ENCODE measurements around the gene SRGN. TPM values are rescaled to one million over a fixed set of nuclear protein-coding genes. Genes with fewer than 3 reads are reported as not detected.

The SRGN gene
- total and polyA plus RNA-seq, 2 donors (not counting 1 experiment from before 2014, with no cell fraction given): 83.9 to 363 TPM

DNA sequence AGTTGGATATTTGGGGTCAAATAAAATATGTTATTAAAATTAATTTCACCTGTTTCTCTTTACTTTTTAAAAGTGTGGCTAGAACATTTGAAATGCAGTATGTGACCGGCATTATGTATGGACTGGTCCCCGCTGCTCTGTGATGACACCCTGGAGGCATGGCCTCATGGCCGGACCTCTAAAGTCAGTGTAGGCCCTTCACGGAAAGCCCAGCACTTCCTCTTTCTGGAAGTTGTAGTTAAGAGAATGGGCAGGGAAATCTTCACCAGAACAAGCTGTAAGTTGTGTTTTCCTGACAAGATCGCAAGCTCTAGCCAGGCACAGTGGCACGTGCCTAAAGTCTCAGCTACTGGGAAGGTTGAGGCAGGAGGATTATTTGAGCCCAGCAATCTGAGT, 38.3 kb upstream of the SRGN start:
- Histone ChIP-seq H3K27me3 (ENCODE audit: control insufficient read depth, insufficient read depth, low read length) (no peaks in the 10 kb centered on the region), H3K4me3 (replicated peaks in 1 of 4; ENCODE audit: control extremely low read depth in 1 of 4, insufficient read depth in 1 of 4, low read depth in 3 of 4, low read length in 4 of 4) (no peak overlapping the region), H3K9ac (ENCODE audit: insufficient read depth, low read length) (no peak overlapping the region), H3K9me3 (ENCODE audit: control insufficient read depth, insufficient read depth, low read depth, low read length) (no peaks in the 10 kb centered on the region), H3K36me3 (ENCODE audit: control insufficient read depth, insufficient read depth, low read length) (no peaks in the 10 kb centered on the region), H3K27ac (ENCODE audit: insufficient read depth, low read length) (no peak overlapping the region), H2AFZ (ENCODE audit: low read length) (no peak overlapping the region), H3K79me2 (ENCODE audit: control insufficient read depth, insufficient read depth, low read length) (no peaks in the 10 kb centered on the region), H3K4me1 (ENCODE audit: control insufficient read depth, extremely low read depth, insufficient read depth, low read length) (peaks cover 2% of the 10 kb centered on the region), H3K4me2 (ENCODE audit: extremely low read depth, insufficient read depth, low read length) (no peak overlapping the region), H4K20me1 (ENCODE audit: control insufficient read depth, extremely low read depth, insufficient read depth, low read length) (no peaks in the 10 kb centered on the region)
- TF ChIP-seq, protein P1, sequence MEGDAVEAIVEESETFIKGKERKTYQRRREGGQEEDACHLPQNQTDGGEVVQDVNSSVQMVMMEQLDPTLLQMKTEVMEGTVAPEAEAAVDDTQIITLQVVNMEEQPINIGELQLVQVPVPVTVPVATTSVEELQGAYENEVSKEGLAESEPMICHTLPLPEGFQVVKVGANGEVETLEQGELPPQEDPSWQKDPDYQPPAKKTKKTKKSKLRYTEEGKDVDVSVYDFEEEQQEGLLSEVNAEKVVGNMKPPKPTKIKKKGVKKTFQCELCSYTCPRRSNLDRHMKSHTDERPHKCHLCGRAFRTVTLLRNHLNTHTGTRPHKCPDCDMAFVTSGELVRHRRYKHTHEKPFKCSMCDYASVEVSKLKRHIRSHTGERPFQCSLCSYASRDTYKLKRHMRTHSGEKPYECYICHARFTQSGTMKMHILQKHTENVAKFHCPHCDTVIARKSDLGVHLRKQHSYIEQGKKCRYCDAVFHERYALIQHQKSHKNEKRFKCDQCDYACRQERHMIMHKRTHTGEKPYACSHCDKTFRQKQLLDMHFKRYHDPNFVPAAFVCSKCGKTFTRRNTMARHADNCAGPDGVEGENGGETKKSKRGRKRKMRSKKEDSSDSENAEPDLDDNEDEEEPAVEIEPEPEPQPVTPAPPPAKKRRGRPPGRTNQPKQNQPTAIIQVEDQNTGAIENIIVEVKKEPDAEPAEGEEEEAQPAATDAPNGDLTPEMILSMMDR (conservative IDR thresholded peaks at IDR 0.05 in 1 of 2, IDR thresholded peaks at IDR 0.05 in 1 of 2; ENCODE audit: low read depth in 1 of 2, low read length in 2 of 2): no peak
- TF ChIP-seq EZH2 (IDR thresholded peaks at IDR 0.05; ENCODE audit: low read length, missing control alignments): no peak
- no peak for DNase-seq (ENCODE audit: low read depth in 2 of 2)

DNA sequence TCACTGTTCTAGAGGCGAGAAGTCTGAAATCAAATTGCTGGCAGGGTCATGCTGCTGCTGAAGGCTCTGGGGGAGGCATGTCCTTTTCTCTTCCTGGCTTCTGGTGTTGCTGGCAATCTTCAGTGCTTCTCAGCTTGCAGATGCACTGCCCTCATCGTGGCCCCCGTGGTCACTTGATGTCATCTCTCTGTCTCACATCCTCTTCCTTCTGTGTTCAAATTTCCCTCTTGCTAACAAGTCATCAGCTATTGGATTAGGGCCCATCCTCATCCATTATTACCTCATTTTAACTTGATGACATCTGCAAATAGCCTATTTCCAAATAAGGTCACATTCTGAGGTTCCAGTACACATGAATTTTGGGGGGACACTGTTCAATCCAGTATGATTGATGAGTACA, 36.6 kb upstream of the SRGN start:
- H3K36me3 ChIP-seq (ENCODE audit: control insufficient read depth, insufficient read depth, low read length): no peaks in the 10 kb centered on the region
- TF ChIP-seq, protein P1 (conservative IDR thresholded peaks at IDR 0.05 in 1 of 2, IDR thresholded peaks at IDR 0.05 in 1 of 2; ENCODE audit: low read depth in 1 of 2, low read length in 2 of 2): no peak
- TF ChIP-seq EZH2 (IDR thresholded peaks at IDR 0.05; ENCODE audit: low read length, missing control alignments): no peak
- H3K27ac ChIP-seq (ENCODE audit: insufficient read depth, low read length): no peak overlapping the region
- H4K20me1 ChIP-seq (ENCODE audit: control insufficient read depth, extremely low read depth, insufficient read depth, low read length): no peaks in the 10 kb centered on the region
- H3K79me2 ChIP-seq (ENCODE audit: control insufficient read depth, insufficient read depth, low read length): no peaks in the 10 kb centered on the region
- H3K9ac ChIP-seq (ENCODE audit: insufficient read depth, low read length): no peak overlapping the region
- no peak overlapping the region for H3K4me3 ChIP-seq (replicated peaks in 1 of 4; ENCODE audit: control extremely low read depth in 1 of 4, insufficient read depth in 1 of 4, low read depth in 3 of 4, low read length in 4 of 4)
- H3K27me3 ChIP-seq (ENCODE audit: control insufficient read depth, insufficient read depth, low read length): no peaks in the 10 kb centered on the region
- DNase-seq (ENCODE audit: low read depth in 2 of 2): peak; percentile 36 to 46
- H3K9me3 ChIP-seq (ENCODE audit: control insufficient read depth, insufficient read depth, low read depth, low read length): no peaks in the 10 kb centered on the region
- no peak overlapping the region for H3K4me2 ChIP-seq (ENCODE audit: extremely low read depth, insufficient read depth, low read length)
- no peak overlapping the region for H2AFZ ChIP-seq (ENCODE audit: low read length)
- H3K4me1 ChIP-seq (ENCODE audit: control insufficient read depth, extremely low read depth, insufficient read depth, low read length): peaks cover 3% of the 10 kb centered on the region

- no peak overlapping the region for H2AFZ ChIP-seq (ENCODE audit: low read length)
- H3K36me3 ChIP-seq (ENCODE audit: control insufficient read depth, insufficient read depth, low read length): no peaks in the 10 kb centered on the region
- no peaks in the 10 kb centered on the region for H3K27me3 ChIP-seq (ENCODE audit: control insufficient read depth, insufficient read depth, low read length)
- H3K4me2 ChIP-seq (ENCODE audit: extremely low read depth, insufficient read depth, low read length): no peak overlapping the region
- no peak for TF ChIP-seq EZH2 (IDR thresholded peaks at IDR 0.05; ENCODE audit: low read length, missing control alignments)
- TF ChIP-seq, protein P1 (conservative IDR thresholded peaks at IDR 0.05 in 1 of 2, IDR thresholded peaks at IDR 0.05 in 1 of 2; ENCODE audit: low read depth in 1 of 2, low read length in 2 of 2): no peak
- DNase-seq (ENCODE audit: low read depth in 2 of 2): no peak
- no peaks in the 10 kb centered on the region for H3K79me2 ChIP-seq (ENCODE audit: control insufficient read depth, insufficient read depth, low read length)
- no peaks in the 10 kb centered on the region for H3K9me3 ChIP-seq (ENCODE audit: control insufficient read depth, insufficient read depth, low read depth, low read length)
- no peak overlapping the region for H3K4me3 ChIP-seq (replicated peaks in 1 of 4; ENCODE audit: control extremely low read depth in 1 of 4, insufficient read depth in 1 of 4, low read depth in 3 of 4, low read length in 4 of 4)
- no peaks in the 10 kb centered on the region for H4K20me1 ChIP-seq (ENCODE audit: control insufficient read depth, extremely low read depth, insufficient read depth, low read length)
- no peak overlapping the region for H3K27ac ChIP-seq (ENCODE audit: insufficient read depth, low read length)
- peaks cover 9% of the 10 kb centered on the region for H3K4me1 ChIP-seq (ENCODE audit: control insufficient read depth, extremely low read depth, insufficient read depth, low read length)
- no peak overlapping the region for H3K9ac ChIP-seq (ENCODE audit: insufficient read depth, low read length)
These were observed 36.0 kb upstream of the SRGN start for GRCh38 chr10:69051710-69052487.
